Hematopoietic multipotent progenitor cell treated with erythropoietin and hydrocortisone succinate and interleukin-3 and kit ligand, for 15 days (in vitro differentiated cells): ENCODE results near the gene DPT.

Source experiments
- DNase-seq: peaks from one replicate; pipeline ENCODE4 v3.0.0-alpha.2; 2015; ENCODE audit warnings: low spot score

The DPT gene

DNA sequence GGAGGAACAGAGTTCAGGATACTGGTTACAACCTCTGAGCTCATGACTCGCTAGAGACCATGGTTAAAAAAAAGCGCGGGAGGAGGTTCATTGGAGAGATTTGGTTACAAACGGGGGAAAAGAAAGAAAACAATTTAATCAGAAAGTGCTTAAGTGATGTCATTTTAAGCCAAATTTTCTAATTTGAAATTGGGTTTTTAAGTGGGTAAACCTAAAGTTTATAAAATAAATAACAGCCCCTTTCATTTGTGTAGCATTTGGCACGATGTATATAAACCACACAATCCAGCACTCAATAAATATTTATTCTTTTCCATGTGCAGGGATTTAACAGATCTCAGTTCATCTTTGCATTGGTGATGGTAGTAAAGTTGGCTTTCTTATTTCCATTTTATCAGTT, 7.0 kb upstream of the DPT start:
- DNase-seq, result no peak

DNA sequence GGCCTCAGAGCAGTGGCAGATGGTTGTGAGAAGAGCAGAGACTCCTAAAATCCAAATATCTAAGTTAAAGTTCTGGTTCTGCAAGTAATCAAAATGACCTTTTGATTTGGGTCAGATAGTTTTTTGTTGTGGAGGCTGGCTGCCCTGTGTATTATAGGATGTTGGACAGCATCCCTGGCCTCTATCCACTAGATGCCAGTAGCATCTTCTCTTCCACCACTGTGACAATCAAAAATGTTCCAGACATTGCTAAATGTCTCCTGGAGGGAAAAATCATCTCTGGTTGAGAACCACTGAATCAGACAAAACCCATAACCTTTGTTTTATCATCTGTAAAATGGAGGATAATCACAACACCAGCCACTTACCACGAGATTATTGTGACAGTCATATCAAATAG, 5.9 kb upstream of the DPT start:
- no peak for DNase-seq

DNA sequence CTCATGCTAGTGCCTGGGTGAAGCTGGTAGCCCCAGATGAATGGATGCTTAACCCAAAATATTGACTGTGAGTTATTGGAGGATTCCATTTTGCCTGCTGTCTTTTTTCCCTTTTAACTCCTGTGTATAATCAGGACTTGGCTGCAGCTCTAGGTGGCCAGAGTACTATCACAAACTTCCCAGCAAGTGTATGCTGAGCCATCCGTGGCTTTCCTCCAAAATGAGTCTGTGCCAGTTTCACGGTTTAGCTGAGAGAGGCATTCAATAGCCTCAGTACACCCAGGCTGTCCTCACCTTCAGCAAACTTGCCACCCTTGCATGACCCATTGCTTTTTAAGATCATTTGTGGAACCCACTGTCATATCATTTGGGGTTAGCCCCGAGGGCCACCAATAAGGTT, 5.3 kb upstream of the DPT start:
- DNase-seq, result no peak

DNA sequence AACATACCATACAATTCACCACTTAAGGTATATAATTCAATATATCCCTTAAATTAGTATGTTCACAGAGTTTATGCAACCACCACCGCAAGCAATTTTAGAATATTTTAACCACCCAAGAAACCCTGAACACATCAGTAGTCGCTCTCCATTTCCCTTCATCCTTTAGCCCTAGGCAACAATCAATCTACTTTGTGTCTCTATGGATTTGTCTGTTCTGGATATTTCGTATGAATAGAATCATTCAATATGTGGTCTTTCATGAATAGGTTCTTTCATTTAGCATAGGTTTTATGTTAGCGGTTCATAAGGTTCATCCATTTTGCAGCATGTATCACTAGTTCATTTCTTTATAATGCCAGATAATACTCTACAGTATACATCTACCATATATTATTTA, 4.2 kb upstream of the DPT start:
- no peak for DNase-seq

DNA sequence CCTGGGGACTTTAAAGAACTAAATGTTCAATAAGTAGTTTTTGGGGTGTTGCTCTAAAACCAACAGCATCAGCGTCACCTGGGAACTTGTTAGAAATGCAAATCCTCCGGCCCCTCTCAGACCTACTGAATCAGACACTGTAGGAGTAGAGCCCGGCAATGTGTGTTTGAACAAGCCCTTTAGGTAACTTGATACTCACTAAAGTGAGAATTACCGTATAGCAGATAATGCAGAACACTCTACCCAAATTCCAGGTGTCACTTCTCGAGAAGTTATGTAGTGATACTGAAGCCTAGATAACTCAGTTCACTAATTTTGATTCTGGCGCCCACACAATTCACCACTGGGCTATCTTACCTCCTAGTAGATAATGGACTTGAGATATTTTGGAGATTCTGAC, 3.7 kb upstream of the DPT start:
- DNase-seq, result no peak

DNA sequence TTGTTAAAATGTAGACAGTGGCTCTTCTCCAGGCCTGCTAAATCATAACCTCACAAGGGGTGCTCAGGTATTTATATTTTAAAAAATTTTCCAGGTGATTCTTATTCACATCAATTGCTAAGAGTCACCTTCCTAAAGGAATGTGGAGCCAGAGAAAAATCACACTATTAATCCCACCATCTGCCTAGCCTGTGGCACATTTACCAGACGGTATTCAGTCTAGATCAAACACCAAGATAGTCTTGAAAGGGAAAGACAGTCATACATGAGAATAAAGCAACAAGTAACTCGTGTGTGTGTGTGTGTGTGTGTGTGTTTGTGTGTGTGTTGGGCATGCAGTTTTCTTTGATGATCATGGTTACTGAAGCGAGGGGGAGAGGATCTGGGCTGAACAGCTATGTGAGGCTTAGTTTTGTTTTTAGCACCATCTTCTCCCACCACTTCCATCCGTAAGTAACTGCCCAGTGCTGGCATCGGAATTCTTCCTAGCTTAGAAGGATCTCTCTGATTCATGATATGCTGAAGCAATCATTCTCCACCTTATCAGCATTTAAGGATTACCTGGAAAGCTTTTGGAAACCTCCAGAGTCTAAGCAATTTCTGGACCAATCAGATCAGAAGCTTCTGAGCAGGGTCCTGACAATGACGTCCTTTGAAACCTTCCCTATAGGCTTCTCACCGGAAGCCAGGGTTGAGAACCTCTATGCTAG, 2.4 kb upstream of the DPT start:
- DNase-seq, result no peak

DNA sequence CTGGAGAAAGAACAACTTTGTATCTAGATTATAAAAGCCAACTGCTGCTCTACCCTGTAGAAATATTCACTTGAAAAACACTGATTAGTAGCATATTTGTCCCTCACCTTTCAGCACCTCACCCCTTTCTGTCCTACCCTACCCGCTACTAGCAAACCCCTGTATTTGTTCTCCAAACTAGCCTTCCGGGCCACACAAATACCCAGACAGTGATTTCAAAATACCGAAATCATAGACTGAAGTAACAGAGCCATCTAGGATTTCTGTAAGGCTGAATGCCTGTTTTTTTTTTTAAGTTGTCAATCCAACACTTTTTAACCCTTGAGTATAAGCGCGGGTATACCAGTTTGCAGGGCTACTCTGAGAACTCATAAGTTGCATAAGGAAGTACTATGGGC, 398 bp upstream of the DPT start:
- DNase-seq, result no peak

DNA sequence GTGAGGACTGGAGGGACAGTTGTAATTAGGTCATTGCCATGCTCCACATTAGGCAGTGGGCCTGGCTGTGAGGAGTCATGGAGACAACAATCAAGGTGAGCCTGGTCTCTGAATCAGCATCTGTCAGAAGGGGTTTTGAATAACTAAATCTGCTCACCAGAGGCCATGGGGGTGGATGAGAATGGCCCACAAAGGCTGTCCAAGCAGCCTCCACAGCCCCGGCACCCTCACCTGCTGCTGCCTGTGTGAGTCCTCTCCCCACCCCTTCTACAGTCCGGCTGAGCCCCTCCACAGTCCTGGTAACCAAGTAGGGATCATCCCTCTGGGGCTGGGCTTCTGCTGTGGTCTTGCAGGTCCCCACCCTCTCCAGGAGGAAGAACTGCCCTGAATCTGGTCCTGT, 2.3 kb downstream of the DPT start:
- no peak for DNase-seq

DNA sequence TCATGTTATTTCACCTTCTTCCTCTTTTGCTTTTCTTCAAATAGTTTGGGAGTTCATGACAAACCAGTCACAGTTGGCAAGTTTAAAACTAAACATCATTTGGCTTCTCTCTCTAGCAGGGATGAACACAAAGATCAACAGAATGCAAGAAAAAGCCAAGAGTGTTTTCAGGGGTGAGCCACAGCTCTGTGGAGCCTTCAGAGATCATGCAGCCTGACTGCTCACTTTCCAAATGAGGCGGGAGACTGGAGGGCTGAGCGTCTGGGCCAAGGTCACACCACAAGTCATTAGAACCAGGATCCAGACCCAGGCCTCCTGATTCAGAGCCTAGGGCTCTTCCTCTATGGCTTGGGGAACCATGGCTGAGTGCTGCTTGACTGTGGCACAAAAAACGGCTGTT, 2.7 kb downstream of the DPT start:
- no peak for DNase-seq

DNA sequence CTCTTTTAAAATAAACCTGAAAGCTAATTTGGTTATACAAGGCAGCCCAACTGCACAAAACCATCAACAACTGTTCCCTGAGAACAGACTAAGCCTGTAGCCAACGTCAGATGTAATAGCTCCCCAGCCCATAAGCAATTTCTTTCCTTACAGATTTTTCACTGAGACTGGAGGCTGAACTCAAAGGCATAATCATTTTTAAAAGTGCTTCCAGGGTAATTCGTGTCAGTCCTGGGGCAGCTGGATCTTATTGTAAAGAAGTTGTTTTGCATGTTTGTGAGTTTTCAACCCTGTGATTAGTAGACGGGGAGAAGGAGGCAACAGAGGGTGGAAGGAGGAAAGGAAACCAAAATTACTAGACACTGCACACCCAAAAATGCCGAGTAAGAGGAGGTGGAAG, 3.2 kb downstream of the DPT start:
- DNase-seq, result no peak

DNA sequence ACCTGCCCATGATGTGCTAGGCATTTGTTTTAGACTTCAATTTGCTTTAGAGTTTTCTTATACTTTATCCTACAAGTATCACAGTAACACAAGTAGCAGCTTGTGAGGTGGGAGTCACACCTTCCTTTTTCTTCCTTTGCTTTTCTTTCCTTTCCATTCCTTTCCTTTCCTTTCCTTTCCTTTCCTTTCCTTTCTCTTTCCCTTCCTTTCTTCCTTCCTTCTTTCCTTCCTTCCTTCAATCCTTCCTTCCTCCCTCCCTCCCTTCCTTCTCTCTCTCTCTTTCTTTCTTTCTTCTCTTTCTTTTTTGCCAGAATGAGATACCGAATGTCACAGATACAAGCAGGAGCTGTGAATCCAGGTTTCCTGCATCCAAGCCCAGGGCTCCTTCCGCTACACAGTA, 3.9 kb downstream of the DPT start:
- DNase-seq, result no peak

DNA sequence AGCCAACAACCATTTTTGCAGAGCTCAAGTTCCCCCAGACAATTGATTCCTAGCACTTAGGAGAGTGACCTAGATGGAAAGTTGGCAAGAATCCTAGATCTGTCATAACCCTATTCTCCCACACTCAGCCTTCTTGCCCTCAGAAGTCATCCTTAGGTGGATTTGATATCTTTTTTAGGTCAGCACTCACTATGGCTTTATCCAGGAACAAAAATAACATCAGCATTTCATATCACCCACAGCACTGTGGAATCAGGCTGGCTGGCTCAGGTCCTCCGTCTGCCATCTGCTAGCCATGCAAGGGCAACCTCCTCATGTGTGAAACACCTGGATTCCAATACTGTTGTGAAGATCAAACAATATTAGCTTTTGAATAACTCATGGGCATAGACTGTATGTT, 6.0 kb downstream of the DPT start:
- DNase-seq, result no peak

DNA sequence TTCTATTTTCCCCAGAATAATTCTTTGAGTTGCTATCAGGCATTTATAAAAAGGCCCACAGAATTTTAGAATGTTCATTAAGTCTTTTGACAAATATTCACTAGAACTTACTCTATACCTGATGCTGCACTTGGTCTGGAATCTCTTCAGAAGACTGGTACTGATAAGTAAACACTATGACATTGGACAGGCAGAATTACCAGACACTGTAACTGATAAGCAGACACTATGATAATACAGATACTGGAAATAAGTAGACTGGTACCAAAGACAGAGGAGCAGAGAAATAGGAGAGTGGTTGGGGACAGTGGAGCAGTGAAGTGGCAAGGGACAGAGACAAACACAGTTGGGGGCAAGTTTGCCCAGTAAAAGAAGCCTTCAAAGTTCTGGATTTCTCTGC, 8.2 kb downstream of the DPT start:
- DNase-seq, result no peak

DNA sequence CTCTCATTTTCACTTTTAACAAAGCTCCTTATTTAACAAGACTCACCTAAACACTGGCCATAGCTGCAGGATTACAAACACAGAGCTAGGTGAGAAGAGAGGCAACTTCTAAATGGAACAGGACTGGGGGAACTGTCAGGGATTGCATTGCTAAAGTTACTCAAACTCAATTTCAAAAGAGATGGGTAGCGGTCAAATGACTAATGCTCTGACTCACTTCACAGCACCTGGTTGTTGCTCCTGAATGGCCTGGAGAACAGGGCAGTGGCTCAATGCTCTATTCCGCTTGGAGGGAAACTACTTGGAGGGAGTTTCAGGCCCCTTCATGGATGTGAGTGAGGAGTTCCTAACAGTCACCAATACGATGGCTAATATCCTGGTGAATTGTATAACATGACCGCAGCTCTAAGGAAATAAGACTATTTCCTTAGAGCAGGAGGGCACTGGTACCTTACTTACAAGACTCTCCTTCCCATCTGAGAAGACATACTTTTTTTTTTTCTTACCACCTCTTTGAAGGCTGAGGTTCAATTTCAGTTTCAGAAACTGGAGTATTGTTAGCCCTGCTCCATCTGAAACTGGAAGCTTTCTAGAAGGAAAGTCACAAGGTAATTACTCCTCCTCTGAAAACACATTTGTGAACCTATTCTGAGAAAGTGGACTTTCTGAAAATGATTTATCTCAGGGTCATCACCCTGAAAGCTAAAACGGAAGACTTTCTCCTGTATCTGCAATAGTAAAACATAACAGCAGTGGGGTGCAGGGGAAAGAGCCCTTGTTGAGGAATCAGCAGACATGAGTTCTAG, 9.5 kb downstream of the DPT start:
- no peak for DNase-seq

DNA sequence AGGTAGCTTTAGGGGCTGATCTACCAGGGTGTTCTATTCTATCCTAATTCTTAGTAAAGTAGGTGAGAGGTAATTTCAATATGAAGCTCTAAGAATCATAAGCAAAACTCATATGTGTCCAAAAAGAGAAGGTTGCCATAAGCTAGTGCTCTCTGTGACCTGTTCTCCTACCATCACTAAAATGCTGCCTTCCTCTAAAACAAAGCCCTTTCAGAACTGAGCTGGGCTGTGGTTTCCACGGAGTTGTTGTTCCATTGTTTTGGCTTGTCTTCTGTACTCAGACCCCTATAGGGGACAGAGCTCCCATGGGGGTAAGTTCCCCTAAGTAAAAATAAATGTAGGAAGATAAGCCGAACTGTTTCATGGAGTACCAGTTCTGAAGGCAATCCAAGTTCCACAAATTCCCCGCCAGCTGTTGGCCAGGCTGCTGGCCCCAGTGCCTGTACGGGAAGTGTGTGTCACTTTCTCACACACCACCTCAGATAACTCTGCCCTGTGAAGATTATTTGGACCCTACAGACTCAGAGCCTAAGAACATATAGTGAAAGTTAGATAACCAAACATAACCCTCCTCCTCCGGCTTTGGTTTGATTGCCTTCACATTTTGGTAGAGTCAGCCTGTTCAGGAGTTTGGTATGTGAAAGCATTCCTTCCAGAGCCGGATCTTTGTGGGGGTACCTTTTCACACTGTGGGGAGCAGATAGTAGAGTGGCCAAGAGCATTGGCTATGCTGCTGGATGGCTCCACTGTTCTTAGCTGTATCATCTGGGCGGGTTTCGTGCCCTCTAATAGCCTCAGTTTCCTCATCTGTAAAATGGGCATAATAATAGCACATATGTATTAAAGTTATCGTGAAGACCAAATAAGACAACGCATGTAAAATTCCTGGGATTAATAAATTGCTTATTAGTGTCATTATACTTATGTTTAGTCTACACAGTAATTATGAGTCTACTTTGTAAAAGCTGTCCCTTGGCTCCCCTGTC, 10.8 kb downstream of the DPT start:
- no peak for DNase-seq

DNA sequence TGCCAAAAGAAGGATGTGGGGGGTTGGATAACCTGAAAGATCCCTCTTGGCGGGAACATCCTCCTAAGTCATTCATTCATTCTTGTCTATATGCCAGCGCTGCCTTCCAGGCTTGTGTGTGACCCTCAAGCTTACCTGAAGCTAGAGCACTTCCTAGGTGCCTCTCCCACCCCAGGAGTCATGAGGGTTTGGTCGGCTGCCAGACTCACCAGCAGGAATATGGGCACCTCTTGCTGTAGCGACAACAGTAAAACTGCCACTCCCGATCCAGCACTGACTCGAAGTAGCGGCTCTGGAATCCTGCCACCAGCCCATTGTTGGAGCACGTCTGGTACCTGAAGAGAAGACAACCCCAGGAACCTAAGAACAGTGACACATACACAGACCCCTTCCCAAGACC, 15.0 kb downstream of the DPT start:
- DNase-seq, result no peak

DNA sequence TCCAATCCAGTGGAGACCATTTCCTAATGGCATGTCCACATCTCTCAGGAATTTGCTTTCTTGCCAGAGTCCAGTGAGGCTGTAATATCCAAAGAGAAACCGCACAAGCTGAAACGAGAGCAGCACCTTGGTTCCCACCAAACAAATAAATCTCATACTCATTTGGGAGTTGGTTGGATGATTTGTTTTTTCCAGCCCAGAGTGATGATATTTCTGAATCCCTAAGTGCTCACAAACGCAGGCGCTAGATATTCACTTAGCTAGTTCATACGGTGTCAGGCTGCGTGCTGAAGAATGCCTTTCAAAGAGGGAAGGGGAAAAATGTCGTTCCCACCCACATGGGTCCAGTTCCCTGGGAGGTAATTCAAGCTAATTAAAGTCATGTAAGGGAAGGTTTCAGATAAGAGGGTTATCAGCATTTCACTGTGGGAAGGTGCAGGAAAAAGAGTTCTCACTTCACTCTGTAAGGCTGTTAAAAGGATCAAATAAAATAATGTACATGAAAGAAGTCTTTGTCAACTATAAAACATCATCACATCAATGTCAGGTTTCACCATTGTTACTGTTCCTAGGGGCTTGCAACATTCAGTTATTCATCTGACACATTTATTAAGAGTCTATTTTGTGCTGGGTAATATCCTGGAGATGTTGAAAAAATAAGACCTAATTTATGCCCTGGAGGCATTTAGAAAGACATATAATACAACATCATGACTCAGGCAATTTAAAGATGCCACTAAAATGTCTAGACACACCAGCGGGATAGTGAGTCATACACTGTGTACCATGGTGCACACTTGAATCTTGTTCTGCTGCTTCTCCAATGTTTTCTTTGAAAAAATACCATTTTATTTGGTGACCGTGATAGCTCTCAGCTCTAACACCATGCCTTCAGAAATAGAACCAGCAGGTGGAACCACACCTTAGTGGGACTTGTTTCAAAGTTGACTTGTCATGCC, 19.3 kb downstream of the DPT start:
- DNase-seq, result no peak

DNA sequence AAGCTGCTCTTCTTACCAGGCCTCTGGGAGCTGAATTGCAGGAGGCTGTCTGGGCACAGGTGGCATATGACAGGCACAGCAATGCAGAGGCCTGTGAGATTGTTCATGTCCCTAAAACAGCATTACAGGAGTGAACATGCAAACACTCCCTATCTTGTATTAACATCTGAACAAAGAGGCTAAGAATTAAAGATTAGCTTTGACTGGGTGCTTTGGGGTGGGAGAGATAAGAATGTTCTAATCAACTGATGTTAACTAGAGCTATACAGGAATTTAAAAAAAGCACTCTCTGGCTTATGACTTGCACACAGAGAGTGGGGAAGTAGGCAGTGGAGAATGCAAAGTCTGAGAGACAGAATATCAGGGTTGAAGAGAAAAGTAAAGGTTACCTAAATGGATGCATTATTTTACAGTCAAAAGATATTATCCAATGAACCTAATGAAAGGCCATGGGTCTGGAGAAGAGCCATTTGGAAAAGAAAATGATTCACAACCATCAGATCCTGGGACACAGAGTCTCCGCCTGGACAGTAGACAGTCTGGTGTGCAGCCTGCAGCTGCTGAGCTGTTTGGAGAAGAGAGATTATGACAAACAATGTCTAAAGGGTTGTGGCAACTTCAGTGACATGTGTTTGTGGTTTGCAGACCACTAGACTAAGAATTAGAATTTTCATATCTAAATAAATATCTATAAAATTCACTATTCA, 20.2 kb downstream of the DPT start:
- no peak for DNase-seq

DNA sequence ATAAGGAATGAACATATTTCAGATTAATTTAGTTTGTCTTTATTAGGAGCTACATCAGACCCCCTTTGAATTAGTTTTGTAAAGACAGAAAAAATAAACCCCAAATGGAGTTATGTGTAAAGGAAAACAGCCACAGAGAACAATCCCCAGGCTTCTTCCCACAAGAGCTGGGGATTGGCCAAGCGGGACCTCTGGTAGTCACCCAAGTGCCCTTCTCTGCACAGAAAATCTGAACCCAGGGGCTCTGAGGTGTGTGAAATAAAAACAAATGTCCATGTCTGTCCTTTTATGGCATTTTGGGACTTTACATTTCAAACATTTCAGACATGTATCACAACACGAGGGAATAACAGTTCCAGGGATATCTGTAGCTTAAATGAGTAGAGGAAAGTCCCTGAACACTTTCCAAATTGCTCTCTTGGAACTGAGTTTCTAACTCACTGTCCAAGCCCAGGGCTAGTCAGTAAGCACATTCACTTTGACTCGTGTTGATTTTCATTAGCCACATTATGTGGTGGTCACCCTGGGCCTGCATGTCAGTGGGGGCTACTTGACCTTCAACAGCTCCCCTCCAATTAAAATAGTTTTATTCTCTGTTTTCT, 22.5 kb downstream of the DPT start:
- DNase-seq, result no peak

DNA sequence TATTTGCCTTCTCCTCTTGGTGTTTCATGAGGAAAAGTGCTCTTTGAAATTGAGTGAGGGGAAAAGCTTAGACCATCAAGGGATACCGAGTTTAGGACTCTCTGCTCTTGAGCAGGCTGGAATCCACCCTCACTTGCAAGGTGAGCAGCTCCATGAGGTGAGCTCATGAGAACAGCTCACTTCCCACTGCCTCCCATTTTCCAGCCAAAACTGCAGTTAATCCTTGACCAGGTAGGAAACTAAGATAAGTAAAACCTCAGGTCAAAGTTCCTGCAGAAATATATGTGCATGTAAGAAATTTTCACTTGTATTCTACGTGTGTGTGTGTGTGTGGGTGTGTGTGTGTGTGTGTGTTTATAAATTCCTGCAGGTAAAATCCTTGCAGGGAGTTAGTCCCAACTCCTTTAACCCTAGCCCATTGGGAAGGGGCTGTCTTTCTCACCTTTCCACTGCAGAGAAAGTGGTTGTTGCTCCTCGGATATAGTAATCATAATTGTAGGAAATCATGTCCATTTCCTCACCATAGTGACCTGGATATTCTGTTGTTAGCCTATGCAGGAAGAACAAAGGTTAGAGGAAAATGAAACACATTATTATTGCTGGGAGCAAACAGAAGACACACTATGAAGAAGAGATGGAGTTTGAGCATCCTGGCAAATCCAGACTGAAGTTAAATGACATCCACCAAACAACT, 28.3 kb downstream of the DPT start:
- no peak for DNase-seq
